H1 (cell line): ENCODE measurements around the gene LIMA1. TPM values are rescaled to one million over a fixed set of nuclear protein-coding genes. Genes with fewer than 3 reads are reported as not detected.
"Not testable (repeated sequence)": the region's sequence is repeated elsewhere in the genome, so short reads cannot be mapped to it uniquely, and the experiment has no call there.

Experiments
- CTCF ChIA-PET: fragments of 300-600 bp; sonication (Branson Sonifier 250); formaldehyde crosslinking; loops from one replicate; lab custom pipeline; 2021; ENCODE audit not compliant: partially characterized antibody; lab: Charles Lee
- POLR2A ChIA-PET: fragments of 300-600 bp; sonication (Branson Sonifier 250); formaldehyde crosslinking; loops from one replicate; lab custom pipeline; 2021; ENCODE audit warnings: inconsistent platforms; ENCODE audit not compliant: partially characterized antibody; lab: Charles Lee
- DNase-seq, 2 experiments: peaks; one replicate each; pipeline versions ENCODE4 v3.0.0 to v3.0.0-alpha.2; 2010 to 2022; ENCODE audit warnings: low spot score in 2 of 2, low read depth in 1 of 2, mixed read lengths in 1 of 2
- FAIRE-seq: peaks from 2 replicates; lab custom pipeline; 2011; peaks lifted over from hg19 to GRCh38; lab: Jason Lieb, UNC
- H2AFZ ChIP-seq: 2 replicates; pipeline ENCODE4 v1.8.1; 2012; ENCODE audit warnings: low read length, inconsistent platforms
- H2AK5ac ChIP-seq: 2 replicates; pipeline ENCODE4 v1.6.1; 2013; ENCODE audit warnings: low read depth, low read length
- H2BK120ac ChIP-seq: replicated peaks from 2 replicates; pipeline ENCODE3; 2013; ENCODE audit warnings: low read depth, low read length, inconsistent platforms
- H2BK12ac ChIP-seq: 2 replicates; pipeline ENCODE4 v1.6.1; 2013; ENCODE audit warnings: low read depth, low read length
- H2BK15ac ChIP-seq: 2 replicates; pipeline ENCODE4 v1.6.1; 2013; ENCODE audit warnings: low read length
- H2BK20ac ChIP-seq: 2 replicates; pipeline ENCODE4 v1.6.1; 2013; ENCODE audit warnings: low read length
- H2BK5ac ChIP-seq: 2 replicates; pipeline ENCODE4 v1.6.1; 2013; ENCODE audit warnings: low read depth, low read length
- H3K14ac ChIP-seq: 2 replicates; pipeline ENCODE4 v1.6.1; 2013; ENCODE audit warnings: inconsistent platforms; ENCODE audit not compliant: insufficient read length
- H3K18ac ChIP-seq: 2 replicates; pipeline ENCODE4 v1.6.1; 2013; ENCODE audit warnings: low read length; ENCODE audit errors: extremely low read depth
- H3K23ac ChIP-seq: 2 replicates; pipeline ENCODE4 v1.6.1; 2013; ENCODE audit warnings: inconsistent platforms; ENCODE audit not compliant: insufficient read length
- H3K23me2 ChIP-seq: 2 replicates; pipeline ENCODE4 v1.6.1; 2013; ENCODE audit warnings: low read depth, low read length
- H3K27ac ChIP-seq: 2 replicates; pipeline ENCODE4 v1.6.1; 2011; ENCODE audit warnings: low read depth, low read length, inconsistent platforms
- H3K27me3 ChIP-seq, 4 experiments: replicated peaks in 1 of 4; 1 replicate in 1 of 4; 2 replicates in 3 of 4; pipeline versions ENCODE4 v1.6.1 to v1.8.1; 2011 to 2013; ENCODE audit warnings: low read length in 3 of 4, mild to moderate bottlenecking in 3 of 4, inconsistent platforms in 2 of 4, mixed read lengths in 2 of 4, moderate library complexity in 1 of 4; ENCODE audit not compliant: control insufficient read depth in 3 of 4, insufficient read depth in 3 of 4; ENCODE audit errors: extremely low read depth in 1 of 4
- H3K36me3 ChIP-seq, 4 experiments: 2 replicates each; pipeline versions ENCODE4 v1.6.1 to v1.8.1; 2011 to 2013; ENCODE audit warnings: mild to moderate bottlenecking in 4 of 4, low read length in 3 of 4, moderate library complexity in 2 of 4, control low read depth in 1 of 4, inconsistent platforms in 1 of 4; ENCODE audit not compliant: insufficient read depth in 4 of 4, control insufficient read depth in 2 of 4
- H3K4ac ChIP-seq: replicated peaks from 2 replicates; pipeline ENCODE3; 2013; ENCODE audit warnings: low read length, low read depth, mixed read lengths, inconsistent platforms; ENCODE audit not compliant: insufficient read length
- H3K4me1 ChIP-seq, 4 experiments: replicated peaks in 1 of 4; 1 replicate in 1 of 4; 2 replicates in 3 of 4; pipeline versions ENCODE4 v1.6.1 to v1.8.1; 2011 to 2013; ENCODE audit warnings: low read length in 3 of 4, inconsistent platforms in 2 of 4, mixed read lengths in 1 of 4; ENCODE audit not compliant: insufficient read depth in 4 of 4, control insufficient read depth in 3 of 4
- H3K4me2 ChIP-seq, 2 experiments: 2 replicates each; pipeline versions ENCODE4 v1.6.1 to v1.8.1; 2011 to 2013; ENCODE audit warnings: low read depth in 2 of 2, low read length in 2 of 2, control low read depth in 1 of 2, inconsistent platforms in 1 of 2, mild to moderate bottlenecking in 1 of 2; ENCODE audit not compliant: insufficient read depth in 1 of 2
- H3K4me3 ChIP-seq, 4 experiments: fragments of 200-600, 300-600 bp in 1 of 4; sonication (generic), shearing (Covaris generic), sonication (Bioruptor Twin) in 1 of 4; 2 replicates each; pipeline versions ENCODE4 v1.5.1 to v1.8.1; 2011 to 2016; ENCODE audit warnings: low read length in 4 of 4, low read depth in 3 of 4, control low read depth in 2 of 4, inconsistent platforms in 2 of 4, mild to moderate bottlenecking in 2 of 4, mixed read lengths in 1 of 4, moderate library complexity in 1 of 4; ENCODE audit not compliant: insufficient read depth in 2 of 4; ENCODE audit errors: extremely low read depth in 1 of 4
- H3K56ac ChIP-seq: replicated peaks from 2 replicates; pipeline ENCODE3; 2013; ENCODE audit warnings: low read depth, mild to moderate bottlenecking, mixed read lengths, low read length, inconsistent platforms; ENCODE audit not compliant: insufficient read length
- H3K79me1 ChIP-seq: 2 replicates; pipeline ENCODE4 v1.6.1; 2013; ENCODE audit warnings: low read depth, low read length, control low read depth
- H3K79me2 ChIP-seq, 2 experiments: 2 replicates each; pipeline versions ENCODE4 v1.6.1 to v1.8.1; 2012 to 2013; ENCODE audit warnings: low read length in 2 of 2, mild to moderate bottlenecking in 2 of 2, inconsistent platforms in 1 of 2; ENCODE audit not compliant: insufficient read depth in 2 of 2, control insufficient read depth in 1 of 2
- H3K9ac ChIP-seq, 4 experiments: replicated peaks in 1 of 4; 1 replicate in 1 of 4; 2 replicates in 3 of 4; pipeline versions ENCODE4 v1.6.1 to v1.8.1; 2011 to 2013; ENCODE audit warnings: low read depth in 3 of 4, low read length in 3 of 4, control low read depth in 2 of 4, mild to moderate bottlenecking in 2 of 4, moderate library complexity in 2 of 4, inconsistent platforms in 1 of 4; ENCODE audit errors: extremely low read depth in 1 of 4
- H3K9me3 ChIP-seq, 2 experiments: 2 replicates each; pipeline versions ENCODE4 v1.6.1 to v1.8.1; 2012 to 2013; ENCODE audit warnings: mild to moderate bottlenecking in 2 of 2, moderate library complexity in 2 of 2, control low read depth in 1 of 2, inconsistent platforms in 1 of 2, low read depth in 1 of 2, low read length in 1 of 2, mixed read lengths in 1 of 2; ENCODE audit not compliant: insufficient read depth in 2 of 2
- H4K20me1 ChIP-seq, 2 experiments: replicated peaks in 1 of 2; 2 replicates each; pipeline versions ENCODE3 to v1.8.1; 2011 to 2013; ENCODE audit warnings: inconsistent platforms in 2 of 2, low read length in 2 of 2, mild to moderate bottlenecking in 1 of 2; ENCODE audit not compliant: insufficient read depth in 2 of 2, control insufficient read depth in 1 of 2
- H4K5ac ChIP-seq: 2 replicates; pipeline ENCODE4 v1.6.1; 2013; ENCODE audit warnings: low read length, low read depth, mixed read lengths, inconsistent platforms; ENCODE audit not compliant: insufficient read length
- H4K8ac ChIP-seq: 2 replicates; pipeline ENCODE4 v1.8.0; 2013; ENCODE audit warnings: mild to moderate bottlenecking, moderate library complexity, low read length, inconsistent platforms; ENCODE audit not compliant: insufficient read depth; ENCODE audit errors: extremely low read depth
- H4K91ac ChIP-seq: replicated peaks from 2 replicates; pipeline ENCODE3; 2013; ENCODE audit warnings: low read length, mixed read lengths, inconsistent platforms; ENCODE audit not compliant: insufficient read length
- WGBS, 2 experiments: shearing (Covaris generic) in 1 of 2; methylation state at CpG; one replicate each; pipeline versions ENCODE4 v1.1.6 to v1.1.7; 2013 to 2015; ENCODE audit warnings: low lambda C conversion rate in 2 of 2, mixed read lengths in 2 of 2, inconsistent platforms in 1 of 2, low coverage in 1 of 2, missing lambda C conversion rate in 1 of 2; ENCODE audit not compliant: insufficient replicate concordance in 2 of 2, insufficient coverage in 1 of 2, insufficient read length in 1 of 2; ENCODE audit errors: extremely low coverage in 1 of 2, missing lambda C conversion rate in 1 of 2; 5-methylcytosine and 5-hydroxymethylcytosine counted together
- polyA plus RNA-seq, 7 experiments: library from polyadenylated mRNA; depleted of rRNA in 3 of 7; stranded (reverse) in 5 of 7; unstranded in 2 of 7; fragments of >200 nt in 5 of 7; fragments of 200-250 nt in 2 of 7; gene quantifications; 1 replicate in 5 of 7; 2 replicates in 1 of 7; 4 replicates in 1 of 7; pipeline versions ENCODE4 v1.2.1 to v1.2.3, GENCODE V29; 2011 to 2013; ENCODE audit warnings: missing spikeins in 2 of 7, mixed read lengths in 2 of 7
- total RNA-seq: library from RNA; stranded (reverse); fragmentation: NEBNext Ultra II Directional; extraction: Animal tissue kit (Norgen Biotek cat#: 25700); gene quantifications from 2 replicates; pipeline ENCODE4 v1.2.1, GENCODE V29; 2021

Gene LIMA1
- total and polyA plus RNA-seq, 2 of the 8 experiments (the other 6 are each of a cell fraction or from before 2014, with no cell fraction given), result 12.7 to 47.6 TPM

GRCh38 chr12:50247665-50248064 lies 35.7 kb downstream of the LIMA1 start:
- H2BK5ac ChIP-seq, H4K5ac ChIP-seq, H4K20me1 ChIP-seq, H2AK5ac ChIP-seq, H3K4me1 ChIP-seq, DNase-seq, H4K8ac ChIP-seq, H3K4me2 ChIP-seq, H3K9ac ChIP-seq, H3K36me3 ChIP-seq, H3K18ac ChIP-seq, H3K14ac ChIP-seq, H3K4ac ChIP-seq, H3K79me1 ChIP-seq, H3K23ac ChIP-seq, H3K27ac ChIP-seq, H3K23me2 ChIP-seq, H3K9me3 ChIP-seq, H2AFZ ChIP-seq, H3K27me3 ChIP-seq, H3K4me3 ChIP-seq, H2BK20ac ChIP-seq, H3K79me2 ChIP-seq, H2BK120ac ChIP-seq, H4K91ac ChIP-seq, FAIRE-seq, H3K56ac ChIP-seq, H2BK12ac ChIP-seq, H2BK15ac ChIP-seq: not testable (repeated sequence)
- CTCF ChIA-PET, result interaction anchor here (0.8 to 1.0 kb wide), 2 partner anchors 36 to 40 kb away, joined by 3 read pairs; partner anchors contain the start of gene LIMA1
- whole genome bisulfite sequencing, 2 experiments, result 90% methylated on average over 9 of the region's 9 CpGs; no CpG with 5 or more reads in 1 of the 2 experiments
- POLR2A ChIA-PET, result interaction anchor here (0.9 kb wide), 1 partner anchor 13 kb away, joined by 3 read pairs; no protein-coding TSS in a partner anchor
